Type B pancreatic cell (in vitro differentiated cells): ENCODE measurements around the gene SECISBP2L. TPM values are rescaled to one million over a fixed set of nuclear protein-coding genes. Genes with fewer than 3 reads are reported as not detected.
A peak's percentile ranks its signal among the peaks of the same experiment; 100 is the strongest.

ENCODE experiments used
- DNase-seq: peaks from one replicate; pipeline ENCODE4 v3.0.0; 2021; ENCODE audit warnings: mixed read lengths; ENCODE audit not compliant: unreplicated experiment; ENCODE audit errors: extremely low spot score
- H3K27ac Mint-ChIP-seq: 2 replicates; pipeline ENCODE4 v1.8.0; 2021; ENCODE audit warnings: mild to moderate bottlenecking, mixed read lengths
- H3K27me3 Mint-ChIP-seq: 2 replicates; pipeline ENCODE4 v1.8.0; 2021; ENCODE audit warnings: mixed read lengths
- H3K36me3 Mint-ChIP-seq: 2 replicates; pipeline ENCODE4 v1.8.0; 2021; ENCODE audit warnings: mixed read lengths
- H3K4me1 Mint-ChIP-seq: one replicate; pipeline ENCODE4 v1.8.0; 2021; ENCODE audit warnings: mixed read lengths; ENCODE audit not compliant: unreplicated experiment
- H3K4me3 Mint-ChIP-seq: 2 replicates; pipeline ENCODE4 v1.8.0; 2021; ENCODE audit warnings: mild to moderate bottlenecking, mixed read lengths
- H3K9me3 Mint-ChIP-seq: 2 replicates; pipeline ENCODE4 v1.8.0; 2021; ENCODE audit warnings: mixed read lengths
- CTCF ChIP-seq: fragments of 200-600 bp; sonication (generic); conservative IDR thresholded peaks from 2 replicates; pipeline ENCODE4 v1.5.0; 2021; ENCODE audit warnings: antibody characterized with exemption, mild to moderate bottlenecking
- total RNA-seq: library from RNA; stranded (reverse); gene quantifications from 2 replicates; pipeline ENCODE4 v1.2.1, GENCODE V29; 2021; ENCODE audit warnings: low replicate concordance

SECISBP2L gene
- total RNA-seq, 1 donor from 2014 or later = 51.9 TPM

GRCh38 chr15:49042165-49042564, 4.1 kb downstream of the SECISBP2L start:
- Mint-ChIP-seq H3K9me3 (no peaks in the 10 kb centered on the region), H3K4me1 (peaks cover 4% of the 10 kb centered on the region), H3K27ac (peak overlapping the region; percentile 44), H3K4me3 (peak overlapping the region; percentile 50), H3K36me3 (no peaks in the 10 kb centered on the region), H3K27me3 (no peaks in the 10 kb centered on the region)
- TF ChIP-seq CTCF = no peak
- no peak for DNase-seq

- peaks cover 4% of the 10 kb centered on the region for H3K4me1 Mint-ChIP-seq
- TF ChIP-seq CTCF = no peak
- H3K27me3 Mint-ChIP-seq = no peaks in the 10 kb centered on the region
- H3K36me3 Mint-ChIP-seq = no peaks in the 10 kb centered on the region
- H3K9me3 Mint-ChIP-seq = no peaks in the 10 kb centered on the region
- peak overlapping the region; percentile 15 for H3K27ac Mint-ChIP-seq
- DNase-seq = no peak
- H3K4me3 Mint-ChIP-seq = peak overlapping the region; percentile 4
Measured at GRCh38 chr15:49041426-49041825, 4.8 kb downstream of the SECISBP2L start.

DNA sequence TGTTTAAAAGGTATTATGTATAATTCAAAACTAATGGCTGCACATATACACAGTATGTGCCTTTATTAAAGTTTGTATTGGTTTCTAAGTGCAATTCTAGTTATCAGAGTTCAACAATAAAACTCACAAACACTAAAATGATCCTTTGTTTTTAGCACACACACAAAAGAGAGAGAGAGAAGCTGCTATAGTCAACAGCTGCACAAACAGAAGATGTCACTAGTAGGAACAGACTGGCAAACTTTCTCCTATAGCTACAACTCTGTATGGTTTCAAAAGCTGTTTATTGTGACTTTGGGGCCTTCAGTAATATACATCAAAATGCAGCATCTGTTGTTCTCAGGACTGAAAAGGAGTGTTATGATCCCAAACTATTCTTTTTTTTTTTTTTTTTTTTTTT, 6.1 kb downstream of the SECISBP2L start:
- peaks cover 9% of the 10 kb centered on the region for H3K36me3 Mint-ChIP-seq
- no peak overlapping the region for H3K4me3 Mint-ChIP-seq
- DNase-seq = no peak
- H3K4me1 Mint-ChIP-seq = peaks cover 4% of the 10 kb centered on the region
- no peaks in the 10 kb centered on the region for H3K9me3 Mint-ChIP-seq
- H3K27me3 Mint-ChIP-seq = no peaks in the 10 kb centered on the region
- TF ChIP-seq CTCF = no peak
- H3K27ac Mint-ChIP-seq = no peak overlapping the region

GRCh38 chr15:49038382-49038781, 7.9 kb downstream of the SECISBP2L start:
- no peaks in the 10 kb centered on the region for H3K27me3 Mint-ChIP-seq
- peaks cover 4% of the 10 kb centered on the region for H3K4me1 Mint-ChIP-seq
- DNase-seq = no peak
- peaks cover 9% of the 10 kb centered on the region for H3K36me3 Mint-ChIP-seq
- H3K27ac Mint-ChIP-seq = no peak overlapping the region
- TF ChIP-seq CTCF = no peak
- no peak overlapping the region for H3K4me3 Mint-ChIP-seq
- H3K9me3 Mint-ChIP-seq = no peaks in the 10 kb centered on the region

DNA sequence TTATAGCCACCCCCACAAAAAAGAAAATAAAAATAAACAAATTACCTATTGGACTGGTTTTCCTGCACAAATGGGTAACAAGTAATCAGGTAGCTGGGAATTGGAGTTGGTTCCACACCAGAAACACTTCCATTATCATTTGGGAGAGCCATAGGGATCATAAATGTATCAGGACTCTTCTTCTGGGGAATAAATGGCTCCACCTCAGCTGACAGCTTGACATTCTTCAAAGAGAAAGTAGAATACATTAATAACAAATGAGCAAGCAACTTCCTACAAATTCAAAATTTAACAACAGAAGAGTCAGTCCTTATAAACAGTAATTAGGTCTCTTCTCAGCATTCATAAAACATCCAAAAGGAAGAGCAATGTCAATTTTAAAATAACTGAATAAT, 8.7 kb downstream of the SECISBP2L start:
- no peaks in the 10 kb centered on the region for H3K27me3 Mint-ChIP-seq
- peak overlapping the region; percentile 15 for H3K27ac Mint-ChIP-seq
- TF ChIP-seq CTCF = no peak
- DNase-seq = no peak
- H3K4me1 Mint-ChIP-seq = peaks cover 4% of the 10 kb centered on the region
- no peak overlapping the region for H3K4me3 Mint-ChIP-seq
- no peaks in the 10 kb centered on the region for H3K9me3 Mint-ChIP-seq
- peaks cover 12% of the 10 kb centered on the region for H3K36me3 Mint-ChIP-seq
